Measurements from ENCODE around the gene TSHZ2. TPM values are rescaled to one million over a fixed set of nuclear protein-coding genes. Genes with fewer than 3 reads are reported as not detected.

The TSHZ2 gene
- total RNA-seq, 1 experiment from 2014 or later: 0.07 TPM

GRCh38 chr20:53130795-53131194 lies 158.6 kb downstream of the TSHZ2 start:
- no peak overlapping the region for H2BK12ac ChIP-seq (ENCODE audit: insufficient read length, low read depth, low read length)

More at GRCh38 chr20:53130795-53131194, 158.6 kb downstream of the TSHZ2 start:
- H3K18ac ChIP-seq (ENCODE audit: insufficient read length, low read depth, low read length): no peak overlapping the region
- no peak for DNase-seq
- no peak overlapping the region for H2BK120ac ChIP-seq (ENCODE audit: low read depth, low read length, poor library complexity, severe bottlenecking)
- H2AFZ ChIP-seq (ENCODE audit: low read length): no peak overlapping the region
- no CpG with 5 or more reads among the region's 3 CpGs for WGBS (ENCODE audit: extremely low coverage, insufficient read length, low lambda C conversion rate)
- H3K4ac ChIP-seq (ENCODE audit: low read depth, low read length): no peak overlapping the region
- H3K27me3 ChIP-seq (ENCODE audit: insufficient read depth, low read length): no peaks in the 10 kb centered on the region
- H3K4me1 ChIP-seq (ENCODE audit: insufficient read depth, low read length): peaks cover 2% of the 10 kb centered on the region; the same call in 1 of the 2 replicates
- H4K5ac ChIP-seq (ENCODE audit: insufficient read length, low read depth, low read length): no peak overlapping the region
- H2BK20ac ChIP-seq (ENCODE audit: low read depth, low read length, poor library complexity, severe bottlenecking): no peak overlapping the region
- no peak overlapping the region for H3T11ph ChIP-seq (ENCODE audit: low read length)
- Mint-ChIP-seq H3K27me3 (ENCODE audit: low read depth) (no peaks in the 10 kb centered on the region), H3K27ac (no peak overlapping the region; a peak in 1 of 7 replicates), H3K4me1 (peaks cover 33 to 35% of the 10 kb centered on the region in 2 experiments), H3K9me3 (no peaks in the 10 kb centered on the region), H3K36me3 (ENCODE audit: insufficient read depth in 1 of 3, low read depth in 3 of 3) (no peaks in the 10 kb centered on the region), H3K4me3 (no peak overlapping the region)
- H2AK5ac ChIP-seq (ENCODE audit: insufficient read length, low read length): no peak overlapping the region
- H3K4me2 ChIP-seq (ENCODE audit: insufficient read depth, insufficient read length, low read length): no peak overlapping the region
- no peak for TF ChIP-seq CTCF (conservative IDR thresholded peaks at IDR 0.05)
- no peaks in the 10 kb centered on the region for H3K79me1 ChIP-seq (ENCODE audit: insufficient read depth, low read depth, low read length, poor library complexity, severe bottlenecking)
- no peak overlapping the region for H4K91ac ChIP-seq (ENCODE audit: insufficient read length, low read depth, low read length)
- no peaks in the 10 kb centered on the region for H3K9me3 ChIP-seq (ENCODE audit: control insufficient read depth, low read depth, low read length)
- H3K9ac ChIP-seq (ENCODE audit: extremely low read depth, insufficient read length, low read length): no peak overlapping the region
- H3K14ac ChIP-seq (ENCODE audit: insufficient read depth, low read length): no peak overlapping the region
- no peaks in the 10 kb centered on the region for H3K79me2 ChIP-seq (ENCODE audit: insufficient read depth, low read length)
- H2BK5ac ChIP-seq (ENCODE audit: insufficient read length, low read length): no peak overlapping the region
- no peaks in the 10 kb centered on the region for H4K20me1 ChIP-seq (ENCODE audit: control insufficient read depth, insufficient read depth, insufficient read length)
- no peak overlapping the region for H3K23ac ChIP-seq (ENCODE audit: insufficient read length, low read depth, low read length)
- no peak overlapping the region for H4K8ac ChIP-seq (replicated peaks; ENCODE audit: insufficient read length, low read depth, low read length)
- no peak overlapping the region for H3K27ac ChIP-seq (ENCODE audit: insufficient read length, low read depth, low read length)
- H3K56ac ChIP-seq (ENCODE audit: insufficient read length, low read depth, low read length): no peak overlapping the region
- no peaks in the 10 kb centered on the region for H3K23me2 ChIP-seq (ENCODE audit: insufficient read length, low read depth, low read length, poor library complexity, severe bottlenecking)
- no peak overlapping the region for H2BK15ac ChIP-seq (ENCODE audit: low read depth, low read length)

Measured in H9 (cell line).